HEK293 (cell line): ENCODE measurements around the gene CCNK.

Source experiments
- BCL11B ChIP-seq: fragments of 450-650 bp; formaldehyde crosslinking; IDR thresholded peaks from 2 replicates; pipeline ENCODE4 v1.5.1; 2016; ENCODE audit warnings: low read depth, missing biosample characterization, missing genetic modification characterization
- EGR2 ChIP-seq: fragments of 450-650 bp; formaldehyde crosslinking; IDR thresholded peaks from 2 replicates; pipeline ENCODE4 v1.5.1; 2016; ENCODE audit warnings: low read depth, missing biosample characterization, missing genetic modification characterization
- GLI2 ChIP-seq: fragments of 450-650 bp; formaldehyde crosslinking; IDR thresholded peaks from 2 replicates; pipeline ENCODE4; 2017; ENCODE audit warnings: missing biosample characterization, missing genetic modification characterization, low read depth, borderline replicate concordance
- GLI4 ChIP-seq: fragments of 450-650 bp; formaldehyde crosslinking; IDR thresholded peaks from 2 replicates; pipeline ENCODE4 v1.5.1; 2016; ENCODE audit warnings: missing biosample characterization, missing genetic modification characterization
- KLF16 ChIP-seq: fragments of 450-650 bp; formaldehyde crosslinking; IDR thresholded peaks from 2 replicates; pipeline ENCODE4 v1.5.1; 2017; ENCODE audit warnings: missing biosample characterization, missing genetic modification characterization
- KLF7 ChIP-seq: fragments of 450-650 bp; formaldehyde crosslinking; IDR thresholded peaks from 2 replicates; pipeline ENCODE4 v1.5.1; 2016; ENCODE audit warnings: missing biosample characterization, missing genetic modification characterization, borderline replicate concordance
- MYNN ChIP-seq: fragments of 450-650 bp; formaldehyde crosslinking; IDR thresholded peaks from 2 replicates; pipeline ENCODE4 v1.5.1; 2016; ENCODE audit warnings: missing biosample characterization, missing genetic modification characterization, borderline replicate concordance
- SETDB1 ChIP-seq: IDR thresholded peaks from one replicate; pipeline ENCODE4 v1.6.1; 2017; ENCODE audit warnings: mild to moderate bottlenecking, low read length, moderate library complexity, mixed read lengths; ENCODE audit not compliant: insufficient read length
- TCF7L2 ChIP-seq: IDR thresholded peaks from 2 replicates; pipeline ENCODE4 v1.6.1; 2011; ENCODE audit warnings: low read depth, mild to moderate bottlenecking, inconsistent platforms, low read length, moderate library complexity, borderline replicate concordance
- ZBTB1 ChIP-seq: fragments of 450-650 bp; formaldehyde crosslinking; IDR thresholded peaks from 2 replicates; pipeline ENCODE4 v1.5.1; 2016; ENCODE audit warnings: missing biosample characterization, missing genetic modification characterization
- ZBTB8A ChIP-seq: fragments of 450-650 bp; formaldehyde crosslinking; IDR thresholded peaks from 2 replicates; pipeline ENCODE4 v1.5.1; 2016; ENCODE audit warnings: missing biosample characterization, missing genetic modification characterization
- ZFP37 ChIP-seq: fragments of 450-650 bp; formaldehyde crosslinking; IDR thresholded peaks from 2 replicates; pipeline ENCODE4 v1.5.1; 2016; ENCODE audit warnings: missing biosample characterization, missing genetic modification characterization
- ZIC2 ChIP-seq: fragments of 450-650 bp; formaldehyde crosslinking; IDR thresholded peaks from 2 replicates; pipeline ENCODE4 v1.5.1; 2016; ENCODE audit warnings: missing biosample characterization, missing genetic modification characterization
- ZNF138 ChIP-seq: fragments of 450-650 bp; formaldehyde crosslinking; IDR thresholded peaks from 2 replicates; pipeline ENCODE4 v1.5.1; 2016; ENCODE audit warnings: missing biosample characterization, missing genetic modification characterization, borderline replicate concordance
- ZNF239 ChIP-seq: fragments of 450-650 bp; formaldehyde crosslinking; IDR thresholded peaks from 2 replicates; pipeline ENCODE4 v1.5.1; 2016; ENCODE audit warnings: missing biosample characterization, missing genetic modification characterization
- ZNF266 ChIP-seq: fragments of 450-650 bp; formaldehyde crosslinking; IDR thresholded peaks from 2 replicates; pipeline ENCODE4 v1.5.1; 2016; ENCODE audit warnings: missing biosample characterization, missing genetic modification characterization, low read depth
- ZNF292 ChIP-seq: fragments of 450-650 bp; formaldehyde crosslinking; IDR thresholded peaks from 2 replicates; pipeline ENCODE4 v1.5.1; 2016; ENCODE audit warnings: low read depth, missing biosample characterization, missing genetic modification characterization, borderline replicate concordance
- ZNF302 ChIP-seq: fragments of 450-650 bp; formaldehyde crosslinking; IDR thresholded peaks from 2 replicates; pipeline ENCODE4 v1.5.1; 2016; ENCODE audit warnings: missing biosample characterization, missing genetic modification characterization, low read depth
- ZNF324 ChIP-seq: fragments of 450-650 bp; formaldehyde crosslinking; IDR thresholded peaks from 2 replicates; pipeline ENCODE4 v1.5.1; 2016; ENCODE audit warnings: missing biosample characterization, missing genetic modification characterization
- ZNF350 ChIP-seq: fragments of 450-650 bp; formaldehyde crosslinking; IDR thresholded peaks from 2 replicates; pipeline ENCODE4 v1.5.0; 2017; ENCODE audit warnings: missing biosample characterization, mild to moderate bottlenecking, missing genetic modification characterization
- ZNF394 ChIP-seq: fragments of 450-650 bp; formaldehyde crosslinking; IDR thresholded peaks from 2 replicates; pipeline ENCODE4 v1.5.1; 2016; ENCODE audit warnings: missing biosample characterization, missing genetic modification characterization, mild to moderate bottlenecking, moderate library complexity, borderline replicate concordance
- ZNF423 ChIP-seq: fragments of 450-650 bp; formaldehyde crosslinking; IDR thresholded peaks from 2 replicates; pipeline ENCODE4 v1.5.1; 2016; ENCODE audit warnings: missing biosample characterization, missing genetic modification characterization
- ZNF501 ChIP-seq: fragments of 450-650 bp; formaldehyde crosslinking; IDR thresholded peaks from 2 replicates; pipeline ENCODE4 v1.5.1; 2016; ENCODE audit warnings: missing biosample characterization, missing genetic modification characterization
- ZNF521 ChIP-seq: fragments of 450-650 bp; formaldehyde crosslinking; IDR thresholded peaks from 2 replicates; pipeline ENCODE4 v1.5.1; 2017; ENCODE audit warnings: missing biosample characterization, mild to moderate bottlenecking, missing genetic modification characterization
- ZNF529 ChIP-seq: fragments of 450-650 bp; formaldehyde crosslinking; IDR thresholded peaks from 2 replicates; pipeline ENCODE4 v1.5.1; 2017; ENCODE audit warnings: missing genetic modification characterization, missing biosample characterization; ENCODE audit not compliant: insufficient replicate concordance
- ZNF548 ChIP-seq: fragments of 450-650 bp; formaldehyde crosslinking; IDR thresholded peaks from 2 replicates; pipeline ENCODE4 v1.5.1; 2016; ENCODE audit warnings: missing biosample characterization, missing genetic modification characterization
- ZNF558 ChIP-seq: fragments of 450-650 bp; formaldehyde crosslinking; IDR thresholded peaks from 2 replicates; pipeline ENCODE4 v1.5.1; 2016; ENCODE audit warnings: missing biosample characterization, missing genetic modification characterization
- ZNF585B ChIP-seq: fragments of 450-650 bp; formaldehyde crosslinking; IDR thresholded peaks from 2 replicates; pipeline ENCODE4 v1.5.1; 2016; ENCODE audit warnings: missing biosample characterization, missing genetic modification characterization
- ZNF670 ChIP-seq: fragments of 450-650 bp; formaldehyde crosslinking; IDR thresholded peaks from 2 replicates; pipeline ENCODE4 v1.5.1; 2016; ENCODE audit warnings: missing biosample characterization, missing genetic modification characterization, low read depth
- ZNF701 ChIP-seq: fragments of 450-650 bp; formaldehyde crosslinking; IDR thresholded peaks from 2 replicates; pipeline ENCODE4 v1.5.1; 2016; ENCODE audit warnings: missing biosample characterization, missing genetic modification characterization
- ZNF707 ChIP-seq: fragments of 450-650 bp; formaldehyde crosslinking; IDR thresholded peaks from 2 replicates; pipeline ENCODE4 v1.5.1; 2016; ENCODE audit warnings: missing biosample characterization, missing genetic modification characterization
- ZNF747 ChIP-seq: fragments of 450-650 bp; formaldehyde crosslinking; IDR thresholded peaks from 2 replicates; pipeline ENCODE4 v1.5.1; 2016; ENCODE audit warnings: missing biosample characterization, missing genetic modification characterization
- TF ChIP-seq, protein P1 (sequence below): fragments of 450-650 bp; formaldehyde crosslinking; conservative IDR thresholded peaks from 2 replicates; pipeline ENCODE4 v1.5.1; 2016; ENCODE audit warnings: low read depth, missing biosample characterization, missing genetic modification characterization
- TF ChIP-seq, protein P2 (sequence below): fragments of 450-650 bp; formaldehyde crosslinking; IDR thresholded peaks from 2 replicates; pipeline ENCODE4 v1.5.1; 2016; ENCODE audit warnings: missing biosample characterization, missing genetic modification characterization
- TF ChIP-seq, protein P3 (sequence below): fragments of 450-650 bp; formaldehyde crosslinking; IDR thresholded peaks from 2 replicates; pipeline ENCODE4 v1.5.1; 2016; ENCODE audit warnings: missing biosample characterization, missing genetic modification characterization

Gene CCNK

DNA sequence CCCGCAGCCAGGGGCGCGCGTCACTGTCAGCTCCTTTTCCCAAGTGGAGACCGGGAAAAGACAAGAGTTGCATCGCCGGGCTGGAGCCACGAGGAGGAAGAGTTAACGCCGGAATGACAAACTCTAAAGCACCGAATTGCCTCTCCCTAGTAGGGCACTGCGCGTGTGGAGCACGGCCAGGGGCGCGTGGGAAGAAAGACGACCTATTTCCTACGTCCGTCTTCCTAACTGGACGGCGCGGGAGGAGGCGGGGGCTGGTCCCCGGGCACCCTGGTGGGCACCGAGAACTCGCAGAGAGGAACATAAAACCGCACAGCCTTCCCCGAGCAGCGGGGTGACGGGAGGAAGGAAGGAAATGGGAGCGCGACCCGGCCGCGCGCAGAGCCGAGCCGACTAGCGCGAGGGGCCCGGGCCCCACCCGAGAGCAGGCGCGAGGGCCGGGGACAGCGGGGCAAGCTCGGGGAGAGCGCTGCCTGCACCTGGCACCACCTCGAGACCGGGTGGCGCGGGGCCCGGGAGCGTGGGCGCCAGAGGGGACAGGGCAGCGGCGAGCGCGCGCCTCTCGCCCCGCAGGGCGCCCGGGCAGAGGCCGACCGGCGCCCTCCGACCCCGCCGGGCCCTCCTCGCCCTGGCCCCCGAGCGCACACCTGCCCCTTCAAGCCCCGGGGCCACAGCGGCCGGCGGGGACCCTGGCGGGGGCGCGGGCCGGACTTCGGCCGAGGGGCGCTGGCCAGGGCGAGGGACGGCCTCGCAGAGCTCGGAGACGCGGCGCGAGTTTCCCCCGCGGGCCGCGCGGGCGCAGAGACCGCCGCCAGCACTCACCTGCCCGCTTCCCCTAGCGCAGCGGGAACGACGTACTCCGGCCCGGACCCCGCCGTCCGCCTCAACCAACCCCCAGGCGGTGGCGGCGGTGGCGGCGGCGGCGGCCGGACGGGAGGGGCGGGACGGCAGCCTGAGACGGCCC is 1.0 kb upstream of the CCNK start, which contains the start of gene SETD3 (continued):
- TF ChIP-seq, protein P1, sequence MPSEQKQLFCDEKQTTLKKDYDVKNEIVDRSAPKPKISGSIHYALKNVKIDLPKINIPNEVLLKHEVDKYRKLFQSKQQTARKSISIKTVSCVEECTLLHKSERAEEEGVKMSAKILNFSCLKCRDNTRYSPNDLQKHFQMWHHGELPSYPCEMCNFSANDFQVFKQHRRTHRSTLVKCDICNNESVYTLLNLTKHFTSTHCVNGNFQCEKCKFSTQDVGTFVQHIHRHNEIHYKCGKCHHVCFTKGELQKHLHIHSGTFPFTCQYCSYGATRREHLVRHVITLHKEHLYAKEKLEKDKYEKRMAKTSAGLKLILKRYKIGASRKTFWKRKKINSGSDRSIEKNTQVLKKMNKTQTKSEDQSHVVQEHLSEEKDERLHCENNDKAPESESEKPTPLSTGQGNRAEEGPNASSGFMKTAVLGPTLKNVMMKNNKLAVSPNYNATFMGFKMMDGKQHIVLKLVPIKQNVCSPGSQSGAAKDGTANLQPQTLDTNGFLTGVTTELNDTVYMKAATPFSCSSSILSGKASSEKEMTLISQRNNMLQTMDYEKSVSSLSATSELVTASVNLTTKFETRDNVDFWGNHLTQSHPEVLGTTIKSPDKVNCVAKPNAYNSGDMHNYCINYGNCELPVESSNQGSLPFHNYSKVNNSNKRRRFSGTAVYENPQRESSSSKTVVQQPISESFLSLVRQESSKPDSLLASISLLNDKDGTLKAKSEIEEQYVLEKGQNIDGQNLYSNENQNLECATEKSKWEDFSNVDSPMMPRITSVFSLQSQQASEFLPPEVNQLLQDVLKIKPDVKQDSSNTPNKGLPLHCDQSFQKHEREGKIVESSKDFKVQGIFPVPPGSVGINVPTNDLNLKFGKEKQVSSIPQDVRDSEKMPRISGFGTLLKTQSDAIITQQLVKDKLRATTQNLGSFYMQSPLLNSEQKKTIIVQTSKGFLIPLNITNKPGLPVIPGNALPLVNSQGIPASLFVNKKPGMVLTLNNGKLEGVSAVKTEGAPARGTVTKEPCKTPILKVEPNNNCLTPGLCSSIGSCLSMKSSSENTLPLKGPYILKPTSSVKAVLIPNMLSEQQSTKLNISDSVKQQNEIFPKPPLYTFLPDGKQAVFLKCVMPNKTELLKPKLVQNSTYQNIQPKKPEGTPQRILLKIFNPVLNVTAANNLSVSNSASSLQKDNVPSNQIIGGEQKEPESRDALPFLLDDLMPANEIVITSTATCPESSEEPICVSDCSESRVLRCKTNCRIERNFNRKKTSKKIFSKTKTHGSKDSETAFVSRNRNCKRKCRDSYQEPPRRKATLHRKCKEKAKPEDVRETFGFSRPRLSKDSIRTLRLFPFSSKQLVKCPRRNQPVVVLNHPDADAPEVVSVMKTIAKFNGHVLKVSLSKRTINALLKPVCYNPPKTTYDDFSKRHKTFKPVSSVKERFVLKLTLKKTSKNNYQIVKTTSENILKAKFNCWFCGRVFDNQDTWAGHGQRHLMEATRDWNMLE (tag by site-specific recombination), result no peak
- TF ChIP-seq GLI4, result no peak
- no peak for TF ChIP-seq ZNF350 (tag by site-specific recombination)
- no peak for TF ChIP-seq KLF16
- no peak for TF ChIP-seq ZNF707 (tag by site-specific recombination)
- no peak for TF ChIP-seq SETDB1
- no peak for TF ChIP-seq ZNF302 (tag by site-specific recombination)
- TF ChIP-seq ZNF138 (tag by site-specific recombination), result no peak
- TF ChIP-seq ZBTB1, result no peak
- no peak for TF ChIP-seq MYNN
- TF ChIP-seq ZNF529 (tag by site-specific recombination), result no peak
- TF ChIP-seq GLI2, result no peak
- TF ChIP-seq ZNF548 (tag by site-specific recombination), result no peak
- no peak; the same call in 1 of the 2 replicates for TF ChIP-seq ZBTB8A
- no peak for TF ChIP-seq ZNF324 (tag by site-specific recombination)
- TF ChIP-seq ZIC2 (tag by site-specific recombination), result peak; percentile 73
- no peak for TF ChIP-seq ZNF747
- no peak for TF ChIP-seq ZNF394 (tag by site-specific recombination)
- TF ChIP-seq ZNF670 (tag by site-specific recombination), result no peak
- TF ChIP-seq, protein P2, sequence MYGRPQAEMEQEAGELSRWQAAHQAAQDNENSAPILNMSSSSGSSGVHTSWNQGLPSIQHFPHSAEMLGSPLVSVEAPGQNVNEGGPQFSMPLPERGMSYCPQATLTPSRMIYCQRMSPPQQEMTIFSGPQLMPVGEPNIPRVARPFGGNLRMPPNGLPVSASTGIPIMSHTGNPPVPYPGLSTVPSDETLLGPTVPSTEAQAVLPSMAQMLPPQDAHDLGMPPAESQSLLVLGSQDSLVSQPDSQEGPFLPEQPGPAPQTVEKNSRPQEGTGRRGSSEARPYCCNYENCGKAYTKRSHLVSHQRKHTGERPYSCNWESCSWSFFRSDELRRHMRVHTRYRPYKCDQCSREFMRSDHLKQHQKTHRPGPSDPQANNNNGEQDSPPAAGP (tag by site-specific recombination), result 0 out of 2 replicates have a peak, but pooled peaks have one; percentile 50
- no peak for TF ChIP-seq KLF7 (tag by site-specific recombination)
- TF ChIP-seq ZNF558, result no peak
- TF ChIP-seq BCL11B (tag by site-specific recombination), result no peak
- no peak for TF ChIP-seq ZNF501
- TF ChIP-seq ZFP37, result no peak
- no peak for TF ChIP-seq ZNF423 (tag by site-specific recombination)
- no peak for TF ChIP-seq ZNF521 (tag by site-specific recombination)
- TF ChIP-seq ZNF266 (tag by site-specific recombination), result no peak
- TF ChIP-seq ZNF239, result no peak
- TF ChIP-seq, protein P3, sequence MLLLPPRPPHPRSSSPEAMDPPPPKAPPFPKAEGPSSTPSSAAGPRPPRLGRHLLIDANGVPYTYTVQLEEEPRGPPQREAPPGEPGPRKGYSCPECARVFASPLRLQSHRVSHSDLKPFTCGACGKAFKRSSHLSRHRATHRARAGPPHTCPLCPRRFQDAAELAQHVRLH, result no peak
- no peak for TF ChIP-seq ZNF585B (tag by site-specific recombination)
- peak; percentile 88 for TF ChIP-seq EGR2
- TF ChIP-seq ZNF292, result no peak
- TF ChIP-seq TCF7L2, result no peak
- TF ChIP-seq ZNF701 (tag by site-specific recombination), result no peak
